NCI-H526 treated with DMSO at 0.1 percent for 48 hours (cell line): ENCODE data around the gene WDR7.

Experiments
- DNase-seq: peaks from one replicate; lab custom pipeline; 2025; lab: John Stamatoyannopoulos, UW

The WDR7 gene

DNA sequence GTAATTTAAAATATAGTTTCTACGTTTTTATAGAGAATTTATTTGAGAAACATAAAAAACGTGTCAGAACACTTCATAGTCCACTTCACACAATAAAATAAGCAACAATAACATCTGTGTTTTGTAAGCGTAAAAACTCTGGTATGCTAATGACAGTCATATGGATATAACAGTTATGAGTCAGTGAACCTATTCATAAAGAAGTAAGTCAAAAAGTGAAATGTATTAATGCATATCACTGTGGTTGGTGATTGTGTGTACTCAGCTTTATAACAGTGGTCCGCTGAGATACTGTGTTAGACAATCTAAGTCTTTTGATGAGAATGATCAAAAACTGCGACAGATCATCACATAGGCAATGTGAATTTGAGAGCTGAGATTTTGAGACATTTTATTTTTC is 153.2 kb downstream of the WDR7 start:
- DNase-seq, result no peak

DNA sequence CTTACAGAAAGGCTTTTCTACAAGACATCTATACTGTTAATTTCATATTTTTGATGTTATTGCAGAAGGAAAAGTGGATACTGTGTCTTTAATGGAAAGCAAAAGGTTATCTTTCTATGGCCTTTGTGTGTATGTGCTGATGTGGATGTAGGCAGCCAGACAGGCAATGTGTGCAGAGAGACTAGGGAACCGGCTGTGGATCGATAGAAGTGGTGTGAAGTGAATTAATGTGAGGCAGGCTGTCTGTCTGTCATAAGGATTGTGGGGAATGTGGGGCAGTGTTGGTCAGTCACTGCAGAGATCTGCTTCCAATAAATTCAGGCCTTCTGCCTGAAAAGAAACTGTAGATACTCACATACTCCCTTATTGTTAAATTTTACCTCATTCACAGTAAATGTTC is 156.7 kb downstream of the WDR7 start:
- DNase-seq, result no peak

DNA sequence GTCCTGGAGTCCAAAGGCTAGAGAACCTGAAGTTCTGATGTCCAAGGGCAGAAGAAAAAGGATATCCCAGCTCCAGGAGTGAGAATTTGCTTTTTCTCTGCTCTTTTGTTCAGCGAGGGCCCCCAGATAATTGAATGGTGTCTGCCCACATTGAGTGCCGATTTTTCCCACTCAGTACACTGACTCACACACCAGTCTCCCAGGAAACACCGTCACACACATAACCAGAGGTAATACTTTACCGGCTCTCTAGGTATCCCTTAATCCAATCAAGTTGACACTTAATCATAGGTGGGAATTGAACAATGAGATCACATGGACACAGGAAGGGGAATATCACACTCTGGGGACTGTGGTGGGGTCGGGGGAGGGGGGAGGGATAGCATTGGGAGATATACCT is 161.5 kb downstream of the WDR7 start:
- DNase-seq, result no peak

- DNase-seq, result no peak
These were observed 164.8 kb downstream of the WDR7 start for GRCh38 chr18:56815926-56816325.

DNA sequence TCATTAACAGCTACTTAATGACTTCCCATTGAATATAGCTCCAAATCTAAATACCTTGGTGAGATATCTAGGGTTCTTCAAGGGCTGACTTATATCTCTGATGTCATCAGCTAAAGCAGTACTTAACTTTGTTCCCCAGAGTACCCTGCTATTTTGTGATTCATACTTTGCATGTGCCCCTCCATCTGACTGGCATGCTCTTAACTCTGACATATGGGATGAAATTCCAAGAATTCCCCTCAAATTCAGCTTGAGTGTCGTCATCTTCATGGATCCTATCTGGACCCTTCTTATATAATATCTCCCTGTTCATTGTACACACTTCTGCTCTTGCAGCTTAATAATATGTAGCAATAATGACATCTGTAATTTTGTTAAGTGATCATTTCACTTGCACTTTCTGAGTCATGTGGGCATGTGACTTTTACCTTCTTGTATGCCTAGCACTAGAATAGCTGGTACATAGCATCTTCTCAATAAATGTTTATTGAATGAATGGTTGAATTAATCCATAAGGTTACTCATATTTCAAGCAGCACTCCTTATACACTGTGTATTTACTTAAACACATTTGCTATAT is 172.9 kb downstream of the WDR7 start:
- no peak for DNase-seq

- DNase-seq, result no peak
These were observed 174.2 kb downstream of the WDR7 start for GRCh38 chr18:56825321-56825720.

- DNase-seq, result no peak
These were observed 174.7 kb downstream of the WDR7 start for GRCh38 chr18:56825878-56826277.

DNA sequence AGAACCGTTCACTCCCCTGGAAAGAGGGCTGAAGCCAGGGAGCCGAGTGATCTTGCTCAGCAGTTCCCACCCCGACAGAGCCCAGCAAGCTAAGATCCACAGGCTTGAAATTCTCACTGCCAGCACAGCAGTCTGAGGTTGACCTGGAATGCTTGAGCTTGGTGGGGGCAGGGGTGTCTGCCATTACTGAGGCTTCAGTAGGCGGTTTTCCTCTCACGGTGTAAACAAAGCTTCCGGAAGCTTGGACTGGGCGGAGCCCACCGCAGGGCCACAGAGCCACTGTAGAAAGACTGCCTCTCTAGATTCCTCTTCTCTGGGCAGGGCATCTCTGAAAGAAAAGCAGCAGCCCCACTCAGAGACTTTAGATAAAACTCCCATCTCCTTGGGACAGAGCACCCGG is 180.8 kb downstream of the WDR7 start:
- no peak for DNase-seq

- DNase-seq, result no peak
These were observed 184.2 kb downstream of the WDR7 start for GRCh38 chr18:56835331-56835730.

- DNase-seq, result no peak
These were observed 185.0 kb downstream of the WDR7 start for GRCh38 chr18:56836173-56836572.

GRCh38 chr18:56841836-56842235 is 190.7 kb downstream of the WDR7 start:
- DNase-seq, result no peak

DNA sequence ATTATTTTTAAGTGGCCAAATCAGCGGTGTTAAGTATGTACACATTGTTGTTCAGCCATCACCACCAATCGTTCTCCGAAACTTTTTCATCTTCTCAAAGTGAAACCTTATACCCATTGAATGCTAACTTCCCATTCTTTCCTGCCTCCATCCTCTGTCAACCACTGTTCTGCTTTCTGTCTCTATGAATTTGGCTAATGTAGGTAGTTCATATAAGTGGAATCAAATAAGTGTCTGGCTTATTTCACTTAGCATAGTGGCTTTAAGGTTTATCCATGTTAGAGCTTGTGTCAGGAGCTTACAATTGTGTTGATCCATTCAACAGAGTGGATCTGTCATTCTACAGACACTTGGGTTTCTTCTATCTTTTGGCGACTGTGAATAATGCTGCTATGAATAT is 192.1 kb downstream of the WDR7 start:
- no peak for DNase-seq

- DNase-seq, result no peak
These were observed 193.4 kb downstream of the WDR7 start for GRCh38 chr18:56844556-56844955.

DNA sequence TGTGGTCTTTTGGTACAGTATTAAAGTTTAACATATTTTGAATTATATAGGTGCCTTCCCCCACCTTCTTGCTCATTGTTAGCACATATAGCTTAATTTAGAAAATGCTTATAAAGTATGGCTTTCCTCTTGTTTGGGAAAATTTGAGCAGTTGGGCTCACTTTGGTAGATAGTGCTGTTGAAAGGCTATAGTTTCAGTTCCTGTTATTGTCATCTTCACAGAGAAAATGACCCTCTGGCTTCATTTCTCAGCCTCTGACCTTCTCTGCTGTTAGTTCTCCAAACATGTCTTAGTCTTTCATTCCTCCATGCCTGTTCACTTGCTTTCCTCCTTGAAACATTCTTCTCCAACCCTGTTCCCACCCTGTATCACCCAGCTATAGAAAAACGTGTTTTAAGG is 200.6 kb downstream of the WDR7 start:
- DNase-seq, result no peak

- DNase-seq, result no peak
These were observed 202.8 kb downstream of the WDR7 start for GRCh38 chr18:56853961-56854360.

GRCh38 chr18:56861244-56861643 is 210.1 kb downstream of the WDR7 start:
- no peak for DNase-seq

DNA sequence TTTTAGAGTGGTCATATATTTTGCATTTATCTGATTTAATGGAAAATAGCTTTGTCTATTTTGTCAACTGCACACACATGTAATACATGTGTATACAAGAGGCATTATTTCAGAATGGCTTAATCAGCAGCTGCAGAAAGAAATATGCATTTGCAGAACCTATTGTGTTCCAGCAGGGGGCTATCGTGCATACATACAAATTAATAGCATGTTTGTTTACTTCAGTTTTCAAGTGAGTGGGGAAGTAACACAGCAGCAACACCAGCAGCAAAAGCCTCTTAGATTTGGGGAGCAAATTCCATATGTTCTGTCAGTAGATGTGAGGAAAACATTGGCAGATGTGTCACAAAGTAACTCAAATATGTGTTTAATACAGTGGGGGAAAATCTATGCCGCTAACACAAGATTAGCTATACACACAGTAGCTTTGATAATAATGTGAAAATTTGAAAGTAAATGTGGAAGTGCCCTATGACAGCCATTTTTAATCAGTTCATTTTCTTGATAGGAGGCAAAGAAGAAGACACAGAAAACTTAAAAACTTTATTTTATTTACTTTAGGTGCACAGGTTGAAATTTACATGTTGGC is 218.1 kb downstream of the WDR7 start:
- peak; percentile 69 for DNase-seq

DNA sequence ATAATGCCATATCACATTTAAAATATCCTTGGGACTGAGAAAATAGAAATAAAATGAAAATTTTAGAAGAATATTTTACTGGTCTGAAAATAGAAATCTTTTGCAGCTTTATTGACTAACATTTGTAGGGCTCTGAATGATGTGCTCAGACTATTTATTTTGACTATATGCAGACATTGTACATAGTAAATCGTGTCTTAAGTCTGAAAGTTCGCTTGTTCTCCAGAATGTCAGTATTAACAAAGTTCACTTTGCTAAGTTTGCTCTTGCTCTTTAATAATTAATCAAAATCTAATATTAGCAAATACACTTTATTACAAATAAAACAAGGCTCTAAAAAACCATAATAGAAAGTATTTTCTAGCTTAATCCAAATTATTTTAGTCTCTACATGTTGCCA is 219.8 kb downstream of the WDR7 start:
- no peak for DNase-seq

DNA sequence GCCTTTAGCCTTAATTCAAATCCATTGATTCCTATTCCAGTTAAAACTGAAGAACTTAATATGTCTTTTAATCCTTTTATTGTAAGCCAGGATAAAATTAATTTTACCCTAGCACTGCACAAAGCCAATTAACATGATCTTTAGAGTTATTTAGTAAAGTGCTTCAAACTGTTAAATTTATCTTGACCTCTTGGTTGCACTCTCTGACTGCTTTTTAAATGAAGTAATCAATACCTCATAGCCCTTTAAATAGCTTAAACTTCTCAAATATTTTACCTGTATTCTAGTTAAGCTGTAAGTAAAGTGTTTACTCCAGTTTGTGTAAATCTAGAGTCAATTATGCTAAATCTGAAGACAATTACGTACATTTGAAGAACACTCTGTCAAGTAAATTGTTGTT is 221.0 kb downstream of the WDR7 start:
- no peak for DNase-seq

GRCh38 chr18:56873441-56874140 is 222.4 kb downstream of the WDR7 start:
- no peak for DNase-seq

DNA sequence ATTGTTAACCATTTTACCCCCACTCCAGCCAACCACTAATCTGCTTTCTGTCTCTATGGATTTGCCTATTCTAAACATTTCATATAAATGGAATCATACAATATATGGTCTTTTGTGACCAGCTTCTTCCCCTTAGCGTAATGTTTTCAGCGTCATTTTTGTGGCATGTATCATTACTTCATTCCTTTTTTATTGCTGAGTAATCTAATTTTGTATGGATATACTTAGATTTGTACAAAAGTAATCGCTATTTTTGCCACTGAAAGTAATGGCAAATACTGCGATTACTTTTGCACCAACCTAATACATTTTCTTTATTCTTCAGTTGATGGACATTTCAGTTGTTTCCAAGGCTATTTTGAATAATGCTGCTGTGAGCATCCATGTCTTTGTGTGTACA is 227.6 kb downstream of the WDR7 start:
- no peak for DNase-seq

GRCh38 chr18:56884511-56884910 is 233.4 kb downstream of the WDR7 start:
- DNase-seq, result no peak

- DNase-seq, result no peak
These were observed 237.8 kb downstream of the WDR7 start for GRCh38 chr18:56888978-56889377.

DNA sequence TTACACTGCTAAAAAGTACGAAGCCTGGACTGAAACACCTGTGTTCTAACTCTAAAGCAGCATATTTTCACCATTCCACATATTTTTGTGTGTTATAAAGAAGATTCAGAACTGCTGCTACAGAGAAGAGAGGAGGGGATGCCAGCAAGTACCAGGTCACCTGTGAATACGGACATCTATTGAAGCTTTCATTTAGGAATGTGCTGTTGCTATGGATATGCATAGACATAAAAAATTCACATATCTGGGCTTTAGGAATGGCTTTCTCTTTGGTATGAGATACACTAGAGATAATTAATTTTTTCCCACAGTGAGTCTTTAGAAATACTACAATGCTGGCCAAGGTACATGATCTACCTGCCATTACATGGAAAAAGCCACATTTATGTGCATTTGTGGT is 238.5 kb downstream of the WDR7 start:
- no peak for DNase-seq
